IMR-90 (cell line): ENCODE data around the gene EXPH5.

Experiments used
- BHLHE40 ChIP-seq: fragments of 150-350 bp; IDR thresholded peaks from 2 replicates; pipeline ENCODE4 v1.6.1; 2016; ENCODE audit warnings: mild to moderate bottlenecking, low read depth, low read length
- FOS ChIP-seq: fragments of 150-350 bp; IDR thresholded peaks from 2 replicates; pipeline ENCODE4 v1.6.1; 2016; ENCODE audit warnings: low read depth, low read length
- MAZ ChIP-seq: IDR thresholded peaks from 2 replicates; pipeline ENCODE4 v1.6.1; 2012; ENCODE audit warnings: low read depth, mild to moderate bottlenecking, low read length, improper control_type of control experiment, moderate library complexity, borderline replicate concordance
- POLR2A ChIP-seq: IDR thresholded peaks from 2 replicates; pipeline ENCODE4 v1.6.1; 2012; ENCODE audit warnings: mild to moderate bottlenecking, low read depth, low read length
- RFX5 ChIP-seq: IDR thresholded peaks from 2 replicates; pipeline ENCODE4 v1.8.0; 2012; ENCODE audit warnings: low read depth, mild to moderate bottlenecking, low read length, moderate library complexity
- SMC3 ChIP-seq: fragments of 150-350 bp; IDR thresholded peaks from 2 replicates; pipeline ENCODE4 v1.6.1; 2016; ENCODE audit warnings: low read depth, mild to moderate bottlenecking, antibody characterized with exemption, low read length, moderate library complexity
- TF ChIP-seq, protein P1 (sequence below): conservative IDR thresholded peaks from 2 replicates; pipeline ENCODE4 v1.5.1; 2012; ENCODE audit warnings: mild to moderate bottlenecking, low read depth, low read length, improper control_type of control experiment
- TF ChIP-seq, protein P2 (sequence below): fragments of 150-350 bp; IDR thresholded peaks from 2 replicates; pipeline ENCODE4 v1.6.1; 2017; ENCODE audit warnings: mild to moderate bottlenecking, antibody characterized with exemption, low read length, low read depth

DNA sequence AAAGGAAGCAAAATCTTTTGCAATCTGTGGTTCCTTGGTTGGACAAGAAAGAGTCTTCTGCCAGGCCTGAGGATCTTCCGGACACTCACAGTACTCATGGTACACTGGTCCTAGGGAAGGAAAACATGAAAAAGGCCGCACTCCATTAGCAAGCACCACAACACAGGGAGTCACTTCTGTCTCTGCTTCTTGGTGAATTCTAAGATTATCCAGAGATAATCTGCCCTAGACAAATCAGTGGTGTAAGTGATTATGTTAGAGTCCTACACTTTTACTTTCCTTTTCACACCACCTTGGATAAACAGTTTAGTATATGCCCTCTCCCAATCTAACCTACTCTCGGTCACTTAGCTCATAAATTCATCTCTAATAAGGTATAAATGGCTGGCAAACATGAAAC is 107.2 kb downstream of the EXPH5 start:
- TF ChIP-seq BHLHE40 (no peak), POLR2A (no peak), MAZ (no peak), RFX5 (no peak), SMC3 (no peak), FOS (no peak)
- TF ChIP-seq, protein P1, sequence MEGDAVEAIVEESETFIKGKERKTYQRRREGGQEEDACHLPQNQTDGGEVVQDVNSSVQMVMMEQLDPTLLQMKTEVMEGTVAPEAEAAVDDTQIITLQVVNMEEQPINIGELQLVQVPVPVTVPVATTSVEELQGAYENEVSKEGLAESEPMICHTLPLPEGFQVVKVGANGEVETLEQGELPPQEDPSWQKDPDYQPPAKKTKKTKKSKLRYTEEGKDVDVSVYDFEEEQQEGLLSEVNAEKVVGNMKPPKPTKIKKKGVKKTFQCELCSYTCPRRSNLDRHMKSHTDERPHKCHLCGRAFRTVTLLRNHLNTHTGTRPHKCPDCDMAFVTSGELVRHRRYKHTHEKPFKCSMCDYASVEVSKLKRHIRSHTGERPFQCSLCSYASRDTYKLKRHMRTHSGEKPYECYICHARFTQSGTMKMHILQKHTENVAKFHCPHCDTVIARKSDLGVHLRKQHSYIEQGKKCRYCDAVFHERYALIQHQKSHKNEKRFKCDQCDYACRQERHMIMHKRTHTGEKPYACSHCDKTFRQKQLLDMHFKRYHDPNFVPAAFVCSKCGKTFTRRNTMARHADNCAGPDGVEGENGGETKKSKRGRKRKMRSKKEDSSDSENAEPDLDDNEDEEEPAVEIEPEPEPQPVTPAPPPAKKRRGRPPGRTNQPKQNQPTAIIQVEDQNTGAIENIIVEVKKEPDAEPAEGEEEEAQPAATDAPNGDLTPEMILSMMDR: no peak
- TF ChIP-seq, protein P2, sequence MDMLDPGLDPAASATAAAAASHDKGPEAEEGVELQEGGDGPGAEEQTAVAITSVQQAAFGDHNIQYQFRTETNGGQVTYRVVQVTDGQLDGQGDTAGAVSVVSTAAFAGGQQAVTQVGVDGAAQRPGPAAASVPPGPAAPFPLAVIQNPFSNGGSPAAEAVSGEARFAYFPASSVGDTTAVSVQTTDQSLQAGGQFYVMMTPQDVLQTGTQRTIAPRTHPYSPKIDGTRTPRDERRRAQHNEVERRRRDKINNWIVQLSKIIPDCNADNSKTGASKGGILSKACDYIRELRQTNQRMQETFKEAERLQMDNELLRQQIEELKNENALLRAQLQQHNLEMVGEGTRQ: no peak
